Dermis microvascular lymphatic vessel endothelial cell (primary cell): ENCODE data around the gene SAMSN1. TPM values are rescaled to one million over a fixed set of nuclear protein-coding genes. Genes with fewer than 3 reads are reported as not detected.
A peak's percentile ranks its signal among the peaks of the same experiment; 100 is the strongest.

ENCODE experiments used
- DNase-seq, 2 donors: peaks; one replicate each; pipeline versions ENCODE4 v3.0.0 to v3.0.0-alpha.2; 2010; ENCODE audit warnings: low read depth in 2 of 2
- total RNA-seq: library from RNA; depleted of rRNA; stranded (reverse); fragments of >200 nt; gene quantifications from 2 replicates; pipeline ENCODE4 v1.2.1, GENCODE V29; 2014

The SAMSN1 gene
- 0.13 and 0.26 TPM in 2 replicates for total RNA-seq

- peak in 1 of 2 donors; percentile 40 for DNase-seq
These were observed at the start of gene SAMSN1 for GRCh38 chr21:14545906-14546480. TSS of gene SAMSN1 (minus strand) at chr21:14546315. CDS start at chr21:14546261, 54 bp downstream.

GRCh38 chr21:14595449-14595848, 49.3 kb upstream of the SAMSN1 start:
- DNase-seq, result no peak

DNA sequence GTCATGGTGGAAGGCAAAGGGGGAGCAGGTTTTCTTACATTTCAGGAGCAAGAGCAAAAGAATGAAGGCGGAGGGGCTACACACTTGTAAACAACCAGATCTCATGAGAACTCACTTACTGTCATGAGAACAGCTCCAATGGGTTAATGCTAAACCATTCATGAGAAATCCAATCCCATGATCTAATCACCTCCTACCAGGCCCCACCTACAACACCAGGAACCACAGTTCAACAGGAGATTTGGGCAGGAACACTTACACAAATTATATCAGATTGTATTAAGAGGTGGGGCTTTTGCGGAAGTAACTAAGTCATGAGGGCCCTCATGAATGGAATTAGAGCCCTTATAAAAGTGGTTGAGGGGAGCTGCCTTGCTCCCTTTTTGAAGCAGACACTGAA, 48.9 kb upstream of the SAMSN1 start:
- no peak for DNase-seq

GRCh38 chr21:14593230-14593629, 47.1 kb upstream of the SAMSN1 start:
- DNase-seq, result no peak

GRCh38 chr21:14592296-14593000, 46.3 kb upstream of the SAMSN1 start:
- no peak for DNase-seq

DNA sequence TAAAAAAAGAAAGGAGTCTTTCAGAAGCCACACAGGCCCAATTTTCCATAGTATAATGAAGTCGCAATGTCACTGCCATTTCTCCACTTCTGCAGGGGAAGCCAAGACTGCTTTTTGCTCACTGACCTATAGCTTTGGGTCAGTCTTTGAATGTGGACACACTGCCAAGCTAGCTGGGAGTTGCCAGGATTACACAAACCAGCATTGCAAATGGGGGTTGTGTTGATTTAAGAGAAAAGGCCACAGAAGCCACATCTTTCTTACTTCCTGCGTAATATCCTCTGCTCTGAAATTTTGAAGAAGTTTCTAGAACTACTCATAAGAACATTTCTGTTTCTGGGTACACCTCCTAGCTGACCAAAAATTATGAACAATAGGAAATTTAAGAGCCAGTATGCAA, 45.8 kb upstream of the SAMSN1 start:
- DNase-seq, result peak in 1 of 2 donors; percentile 20

- DNase-seq, result no peak
These were observed 45.3 kb upstream of the SAMSN1 start for GRCh38 chr21:14591377-14591776.

GRCh38 chr21:14589855-14590563, 43.9 kb upstream of the SAMSN1 start:
- DNase-seq, result no peak

DNA sequence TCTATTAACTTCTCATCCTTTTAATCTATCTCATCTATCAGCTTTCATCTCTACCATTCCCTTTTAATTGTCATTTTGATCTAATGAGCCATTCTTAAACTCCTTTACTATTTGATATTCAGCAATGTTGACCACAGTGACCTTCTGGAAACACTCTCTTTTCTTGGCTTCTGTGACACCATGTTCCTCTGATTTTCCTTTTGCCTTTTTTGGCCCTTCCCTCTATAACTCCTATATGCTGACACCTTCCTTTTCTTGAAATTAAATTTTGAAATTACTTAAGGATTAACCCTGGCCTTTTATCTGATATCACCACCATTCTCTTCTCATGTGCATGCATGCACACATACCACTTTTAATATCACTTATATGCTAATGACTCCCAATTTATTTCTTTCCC, 41.2 kb upstream of the SAMSN1 start:
- DNase-seq, result no peak

GRCh38 chr21:14585122-14585521, 39.0 kb upstream of the SAMSN1 start:
- no peak for DNase-seq

DNA sequence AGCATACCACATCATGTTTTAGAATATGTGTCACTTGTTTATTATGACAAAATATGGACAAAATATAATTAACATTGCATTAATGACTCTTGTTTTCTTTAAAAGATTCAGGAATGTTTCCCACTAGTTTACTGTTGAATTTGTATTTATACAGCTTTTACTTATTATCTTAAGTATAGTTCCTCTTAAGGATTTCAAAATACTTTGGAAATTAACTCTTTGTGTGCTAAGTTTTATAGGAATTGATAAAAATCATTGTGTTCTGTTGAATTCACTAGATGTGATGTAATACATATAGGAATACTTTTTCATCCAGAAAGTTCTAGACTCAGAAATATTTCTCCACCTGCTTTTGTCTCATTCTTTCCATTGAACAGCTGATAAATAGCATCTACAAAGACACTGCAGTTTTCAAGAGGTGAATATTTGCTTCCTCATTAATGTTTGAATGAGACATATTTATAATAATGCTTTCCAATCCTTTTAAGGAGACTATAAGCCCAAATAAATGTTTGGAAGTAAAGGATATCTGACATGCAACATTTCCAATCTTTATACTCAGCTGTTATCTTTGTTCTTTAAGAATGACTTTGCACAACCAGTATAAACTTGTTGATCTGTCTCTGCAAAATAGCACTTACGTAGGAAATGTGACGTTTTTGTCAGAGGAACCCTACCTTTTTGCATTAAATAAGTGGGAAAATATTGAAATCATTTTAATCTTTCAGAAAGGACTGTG, 38.4 kb upstream of the SAMSN1 start:
- DNase-seq, result no peak

DNA sequence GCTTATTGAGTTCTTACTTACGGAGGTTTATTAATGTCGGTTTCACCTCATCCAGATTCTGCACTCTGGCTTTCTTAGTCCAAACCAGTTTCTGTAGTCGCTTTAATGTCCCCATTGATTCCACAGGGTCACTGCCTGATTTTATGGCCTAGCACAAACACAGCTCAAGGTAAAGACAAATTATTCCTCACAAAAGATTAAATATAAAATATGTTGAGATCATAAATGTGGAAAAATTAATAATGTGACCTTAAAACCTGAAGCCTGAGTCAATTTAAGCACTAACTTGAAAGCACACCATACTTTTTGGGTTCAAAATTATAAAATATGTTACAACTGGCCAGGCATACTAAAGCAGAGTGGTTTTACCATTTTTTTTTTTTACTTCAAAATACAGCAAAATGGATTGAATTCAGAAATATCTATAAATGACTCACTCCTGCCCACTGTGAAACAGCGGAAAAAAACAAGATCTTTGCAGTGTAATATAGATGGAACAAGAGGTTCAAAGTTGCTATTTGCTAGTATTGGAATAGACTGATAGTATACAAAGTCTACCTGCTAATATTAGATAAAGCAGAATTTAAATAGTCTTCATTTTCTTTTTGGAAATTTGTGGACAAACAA, 37.6 kb upstream of the SAMSN1 start:
- no peak for DNase-seq

GRCh38 chr21:14582934-14583628, 37.0 kb upstream of the SAMSN1 start:
- DNase-seq, result no peak

DNA sequence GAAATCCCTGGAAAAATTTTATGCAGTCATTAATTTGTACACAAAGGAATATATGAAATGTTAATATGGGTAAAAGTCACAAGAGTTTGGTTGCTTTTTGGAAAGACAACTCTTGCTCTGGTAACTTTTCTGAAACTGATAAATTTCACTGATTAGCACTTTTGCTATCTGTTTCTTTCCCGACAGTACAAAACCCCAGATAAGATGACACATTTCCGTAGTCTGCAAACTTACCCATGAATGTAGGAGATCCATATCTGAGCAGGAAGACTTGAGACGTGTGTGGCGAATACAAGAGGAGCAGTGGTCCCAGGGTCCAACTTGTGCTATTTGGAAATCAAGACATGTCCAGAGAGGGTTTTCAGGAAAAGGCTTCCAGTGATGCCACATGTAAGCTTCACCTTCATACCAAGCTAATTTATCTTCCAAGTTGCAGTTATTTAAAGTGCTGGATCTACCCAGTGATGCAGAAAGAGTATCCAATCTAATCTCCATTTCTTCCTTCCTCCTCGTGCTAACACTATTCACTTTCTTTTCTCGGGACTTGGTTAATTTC, 35.9 kb upstream of the SAMSN1 start:
- DNase-seq, result no peak

DNA sequence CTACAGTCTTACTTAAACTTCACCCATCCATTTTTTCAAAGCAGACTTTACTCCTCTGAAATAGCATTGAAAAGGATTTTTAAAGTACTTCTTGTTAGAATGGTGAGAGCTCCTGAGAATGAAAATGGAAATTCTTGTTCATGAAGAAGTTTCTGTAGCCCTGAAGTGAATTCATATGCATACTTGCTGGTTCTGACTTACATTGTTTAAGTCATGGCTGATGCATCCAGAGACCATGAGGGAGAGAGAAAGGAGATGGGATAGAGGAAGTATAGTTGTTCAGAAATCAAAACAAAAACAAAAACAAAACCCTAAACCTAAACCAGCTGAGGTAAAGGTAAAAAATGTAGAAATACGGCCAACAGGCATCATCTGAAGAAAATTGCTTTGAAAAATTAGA, 27.1 kb upstream of the SAMSN1 start:
- no peak for DNase-seq

- no peak for DNase-seq
These were observed 26.2 kb upstream of the SAMSN1 start for GRCh38 chr21:14572204-14572780.

DNA sequence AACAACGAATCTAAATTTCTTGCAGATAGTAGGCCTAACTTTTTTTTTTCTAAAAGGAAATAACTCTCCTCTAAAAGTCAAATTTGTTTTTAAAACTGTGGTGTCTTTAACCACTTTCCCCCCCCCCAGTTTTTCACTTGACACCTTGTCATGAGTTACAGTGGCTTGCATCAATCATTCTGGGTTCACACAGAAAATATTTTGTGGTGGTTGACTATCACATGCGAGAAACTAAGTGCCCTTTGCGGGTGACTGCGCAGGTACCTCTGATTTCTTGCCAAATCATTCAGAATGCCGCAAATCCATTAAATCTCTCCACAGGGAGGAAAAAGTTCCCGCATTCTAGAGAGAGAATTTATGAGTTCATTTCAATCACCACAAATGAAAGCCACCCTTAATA, 23.8 kb upstream of the SAMSN1 start:
- DNase-seq, result no peak

GRCh38 chr21:14569026-14569621, 23.0 kb upstream of the SAMSN1 start:
- no peak for DNase-seq

DNA sequence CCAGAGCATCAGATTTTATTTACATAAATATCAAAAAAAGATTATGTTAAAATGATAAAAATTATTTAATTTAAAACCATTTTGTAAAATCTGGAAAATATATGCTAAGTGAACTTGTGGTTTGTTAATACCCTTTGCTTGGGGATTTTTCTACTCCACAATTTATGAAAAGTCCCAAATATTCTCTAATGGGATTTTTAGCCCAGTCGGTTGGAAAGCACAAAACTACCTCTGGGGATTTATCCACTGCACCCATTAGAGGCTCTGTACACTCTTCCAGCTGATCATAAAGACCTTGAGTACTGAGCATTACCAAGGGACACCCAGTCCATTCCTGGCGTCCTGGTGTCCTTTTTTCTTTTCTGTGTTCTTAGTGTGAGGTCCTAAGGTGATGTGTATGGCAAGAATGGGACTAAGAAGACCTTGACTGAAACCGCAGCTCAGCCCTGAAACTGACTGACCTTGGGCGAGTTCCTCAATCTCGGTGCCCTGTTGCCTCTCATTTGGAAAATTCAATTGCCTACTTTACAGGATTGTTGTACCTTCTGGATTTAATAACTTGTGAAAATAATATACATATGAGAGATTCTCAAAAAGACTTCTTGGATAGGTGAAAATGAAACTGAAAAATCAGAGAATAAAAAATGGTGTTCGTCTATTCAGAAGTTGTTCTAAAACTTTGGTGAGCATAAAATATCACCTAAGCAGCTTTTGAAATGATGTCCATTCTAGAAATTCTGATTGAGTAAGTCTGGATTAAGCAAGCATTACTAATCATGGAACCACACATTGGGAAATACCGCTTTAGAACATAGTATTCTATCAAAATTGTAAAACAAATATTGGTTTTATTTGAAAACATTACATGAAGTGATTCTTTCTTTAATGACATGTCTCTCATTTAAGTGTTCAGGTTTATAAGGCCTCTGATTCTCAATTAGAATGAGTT, 21.5 kb upstream of the SAMSN1 start:
- DNase-seq, result no peak
